HS-5 (cell line): ENCODE results near the gene CFAP61.
"Not testable (repeated sequence)": the region's sequence is repeated elsewhere in the genome, so short reads cannot be mapped to it uniquely, and the experiment has no call there.

Source experiments
- DNase-seq: peaks from one replicate; pipeline ENCODE4 v3.0.0-alpha.2; 2012; ENCODE audit warnings: low read depth

The CFAP61 gene

DNA sequence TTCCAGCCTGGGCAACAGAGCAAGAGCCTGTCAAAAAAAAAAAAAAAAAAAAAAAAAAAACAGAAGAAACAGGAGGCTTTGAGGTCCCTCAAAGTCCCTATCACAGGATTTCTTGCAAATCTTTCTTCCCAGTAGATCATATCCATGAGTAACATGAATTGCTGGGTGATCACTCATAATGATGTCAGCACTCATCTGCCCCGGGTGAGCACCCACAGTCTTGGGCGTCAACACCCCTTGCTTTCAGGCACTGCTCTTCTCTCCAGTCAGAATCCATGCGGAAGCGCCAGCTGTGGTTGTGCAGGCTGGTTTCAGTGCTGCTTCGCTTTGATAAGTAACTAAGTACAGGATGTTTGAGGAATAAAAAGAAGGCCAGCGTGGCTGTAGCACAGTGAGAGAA lies 275.4 kb downstream of the CFAP61 start:
- peak; percentile 38 for DNase-seq

DNA sequence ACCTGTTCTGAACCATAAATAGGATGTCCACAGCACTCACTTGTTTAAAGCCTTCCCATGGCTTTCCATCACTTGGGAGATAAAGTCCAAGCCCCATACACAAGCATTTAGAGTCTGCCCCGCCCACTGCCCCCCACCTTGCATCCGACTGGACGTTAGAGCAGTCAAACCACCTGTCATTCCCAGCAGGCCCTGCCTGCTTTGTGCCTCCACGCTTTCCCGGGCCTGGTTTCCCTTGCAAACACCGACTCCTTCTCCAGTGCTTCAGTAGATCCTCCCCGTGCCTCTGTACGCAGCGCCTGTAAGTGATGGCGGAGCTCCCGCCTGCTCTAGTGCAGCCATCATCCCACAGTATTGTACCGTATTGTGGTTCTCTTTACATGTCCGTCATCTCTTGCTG lies 277.2 kb downstream of the CFAP61 start:
- no peak for DNase-seq

DNA sequence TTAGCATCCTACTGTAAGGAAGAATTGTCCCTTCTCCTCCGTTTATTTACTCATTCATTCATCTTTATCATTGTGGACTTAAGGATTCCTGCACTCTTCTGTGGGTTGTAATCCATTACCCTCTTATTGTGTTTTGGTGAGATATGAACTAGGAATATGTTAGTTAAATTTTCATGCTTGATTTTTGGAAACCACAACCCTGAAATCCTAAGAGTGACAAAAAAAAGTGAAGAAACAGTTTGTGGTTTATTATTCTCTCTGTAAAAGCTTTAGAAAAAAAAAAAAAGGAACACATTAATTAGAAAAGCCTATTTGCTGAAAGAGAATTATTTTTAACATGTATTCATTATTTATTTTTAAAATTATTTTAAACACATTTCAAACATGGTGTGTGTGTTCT lies 278.8 kb downstream of the CFAP61 start:
- DNase-seq: no peak

DNA sequence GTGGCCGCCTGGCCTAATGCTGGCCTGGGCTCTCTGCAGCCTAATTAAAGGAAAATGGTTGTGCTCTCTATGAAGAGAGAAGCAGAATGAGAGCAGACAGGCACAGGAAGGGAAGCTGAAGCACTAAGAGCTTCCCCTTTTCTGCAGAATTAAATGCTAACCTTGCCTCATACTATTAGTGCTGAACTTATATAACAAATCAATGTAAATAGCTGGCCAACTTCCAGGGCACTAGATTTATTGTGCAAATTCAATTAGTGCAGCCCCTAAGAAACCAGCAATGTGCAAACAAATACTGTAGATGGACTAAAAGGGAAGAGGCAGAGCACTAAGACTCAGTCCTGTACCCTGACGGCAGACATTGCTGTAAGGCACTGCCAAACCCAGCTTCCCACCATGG lies 279.5 kb downstream of the CFAP61 start:
- no peak for DNase-seq

GRCh38 chr20:20333866-20334265 lies 281.5 kb downstream of the CFAP61 start:
- DNase-seq: no peak

DNA sequence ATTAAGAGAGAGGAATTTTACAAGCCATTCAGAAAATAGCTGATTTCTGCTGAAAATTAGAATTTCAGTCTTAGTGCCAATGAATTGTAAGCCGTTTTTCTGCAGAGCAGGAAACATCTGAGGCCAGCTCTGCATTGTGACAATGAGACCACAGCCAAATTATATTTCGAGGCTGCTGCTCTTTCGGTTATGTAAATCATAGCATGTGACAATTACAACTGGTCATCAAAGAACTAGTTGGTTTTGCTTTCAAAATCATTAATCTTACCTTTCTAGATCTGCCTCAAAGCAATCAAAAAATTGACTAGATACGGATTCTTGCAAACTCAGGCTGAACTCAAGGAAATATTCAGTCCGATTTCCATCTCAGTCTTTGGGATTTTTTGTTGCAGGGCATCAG lies 282.2 kb downstream of the CFAP61 start:
- no peak for DNase-seq

GRCh38 chr20:20338133-20338730 lies 285.9 kb downstream of the CFAP61 start:
- DNase-seq: no peak

- DNase-seq: no peak
Measured at GRCh38 chr20:20340443-20340842, 288.1 kb downstream of the CFAP61 start.

DNA sequence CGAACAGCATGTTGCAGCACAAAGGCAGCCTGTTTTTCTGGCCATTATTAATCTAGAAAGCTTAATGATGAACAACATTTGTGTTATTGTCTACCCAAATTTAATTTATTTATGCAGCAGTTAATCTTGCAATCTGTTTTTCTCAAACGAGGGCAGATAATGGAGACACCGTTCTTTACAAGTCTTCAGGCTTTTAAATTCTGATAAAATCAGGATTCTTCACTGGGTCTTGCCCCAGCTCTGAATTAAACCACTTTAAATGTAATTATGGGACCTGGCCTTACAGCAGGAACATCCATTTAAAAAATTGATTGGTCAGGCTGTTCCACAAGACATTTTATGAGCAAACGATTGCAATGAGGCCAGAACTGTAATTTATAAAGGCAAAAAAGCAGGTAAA lies 289.0 kb downstream of the CFAP61 start:
- DNase-seq: no peak

- DNase-seq: no peak
Measured at GRCh38 chr20:20342066-20342465, 289.7 kb downstream of the CFAP61 start.

- DNase-seq: no peak
Measured at GRCh38 chr20:20343932-20344331, 291.6 kb downstream of the CFAP61 start.

- DNase-seq: no peak
Measured at GRCh38 chr20:20344476-20344875, 292.1 kb downstream of the CFAP61 start.

- DNase-seq: no peak
Measured at GRCh38 chr20:20353576-20353975, 301.2 kb downstream of the CFAP61 start.

GRCh38 chr20:20355503-20355902 lies 303.2 kb downstream of the CFAP61 start:
- DNase-seq: not testable (repeated sequence)

DNA sequence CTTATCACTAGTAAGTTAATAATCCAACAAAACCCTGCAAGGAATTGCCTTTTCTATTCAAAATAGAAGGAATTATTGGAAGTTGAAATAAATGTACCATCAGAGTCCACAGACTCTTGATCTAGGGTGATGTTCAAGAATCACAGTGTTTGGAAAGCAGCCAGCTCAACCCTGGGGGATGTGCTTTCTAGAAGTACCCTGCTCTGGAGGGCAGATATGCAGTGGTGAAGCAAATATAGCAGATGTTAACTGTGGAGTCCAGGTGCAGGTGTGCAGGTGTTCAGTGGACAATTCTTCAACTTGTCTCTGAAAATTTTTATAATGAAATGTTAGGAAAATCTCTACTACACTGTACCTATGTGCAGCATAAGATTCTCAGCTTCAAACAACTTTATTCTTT lies 306.5 kb downstream of the CFAP61 start:
- no peak for DNase-seq

DNA sequence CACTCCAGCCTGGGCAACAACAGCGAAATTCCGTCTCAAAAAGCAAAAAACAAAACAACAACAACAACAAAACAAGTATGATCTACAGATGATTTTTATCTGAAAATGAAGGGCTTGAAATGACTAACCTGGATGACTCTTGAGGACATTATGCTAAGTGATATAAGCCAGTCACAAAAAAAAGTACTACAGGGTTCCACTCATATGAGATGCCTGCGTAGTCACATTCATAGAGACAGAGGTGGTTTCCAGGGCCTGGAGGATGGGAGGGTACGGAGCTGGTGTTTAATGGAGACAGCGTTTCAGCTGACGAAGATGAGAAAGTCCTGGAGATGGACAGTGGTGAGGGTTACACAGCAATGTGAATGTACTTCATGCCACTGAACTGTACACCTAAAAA lies 307.3 kb downstream of the CFAP61 start:
- no peak for DNase-seq

GRCh38 chr20:20360464-20360863 lies 308.1 kb downstream of the CFAP61 start:
- peak; percentile 28 for DNase-seq

- no peak for DNase-seq
Measured at GRCh38 chr20:20362774-20363433, 310.6 kb downstream of the CFAP61 start.

- DNase-seq: no peak
Measured at GRCh38 chr20:20363434-20363798, 311.1 kb downstream of the CFAP61 start.

DNA sequence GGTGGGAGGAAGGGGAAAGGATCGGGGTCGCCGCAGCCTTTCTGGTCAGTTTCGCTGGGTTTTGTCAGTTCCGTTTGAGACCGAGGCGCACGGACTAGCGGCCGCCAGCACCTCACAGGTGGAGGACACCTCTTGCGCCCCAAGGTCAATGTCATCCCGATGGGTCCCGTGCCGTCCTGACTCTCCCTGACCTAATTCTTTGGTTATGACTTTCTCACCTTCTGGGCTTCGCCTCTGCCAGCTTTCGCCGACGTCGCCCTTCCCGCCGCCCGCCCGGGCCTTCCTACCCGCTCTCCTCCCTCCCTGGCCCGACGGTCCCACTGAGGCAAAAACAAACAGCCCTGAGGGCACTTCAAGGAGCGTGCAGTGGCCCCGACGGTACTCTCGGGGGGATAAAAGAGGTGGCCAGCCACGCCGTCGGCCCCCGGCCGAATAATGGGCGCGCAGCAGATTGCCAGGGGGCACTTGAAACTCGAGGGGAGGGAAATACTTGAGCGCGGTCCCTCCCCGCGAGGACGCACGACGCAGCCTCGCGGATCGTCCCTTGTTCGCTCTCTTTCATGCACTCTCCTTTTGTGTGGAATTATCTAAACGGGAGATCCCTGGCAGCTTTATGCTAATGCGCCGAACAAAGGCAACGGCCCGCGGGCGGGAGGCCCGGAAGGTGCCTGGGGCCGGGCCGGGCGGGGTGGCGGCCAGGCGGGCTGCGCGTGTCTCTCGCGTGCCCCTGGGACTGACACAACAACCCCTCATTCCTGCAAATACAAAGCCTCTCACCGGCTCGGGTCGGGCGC lies 311.7 kb downstream of the CFAP61 start:
- DNase-seq: no peak

DNA sequence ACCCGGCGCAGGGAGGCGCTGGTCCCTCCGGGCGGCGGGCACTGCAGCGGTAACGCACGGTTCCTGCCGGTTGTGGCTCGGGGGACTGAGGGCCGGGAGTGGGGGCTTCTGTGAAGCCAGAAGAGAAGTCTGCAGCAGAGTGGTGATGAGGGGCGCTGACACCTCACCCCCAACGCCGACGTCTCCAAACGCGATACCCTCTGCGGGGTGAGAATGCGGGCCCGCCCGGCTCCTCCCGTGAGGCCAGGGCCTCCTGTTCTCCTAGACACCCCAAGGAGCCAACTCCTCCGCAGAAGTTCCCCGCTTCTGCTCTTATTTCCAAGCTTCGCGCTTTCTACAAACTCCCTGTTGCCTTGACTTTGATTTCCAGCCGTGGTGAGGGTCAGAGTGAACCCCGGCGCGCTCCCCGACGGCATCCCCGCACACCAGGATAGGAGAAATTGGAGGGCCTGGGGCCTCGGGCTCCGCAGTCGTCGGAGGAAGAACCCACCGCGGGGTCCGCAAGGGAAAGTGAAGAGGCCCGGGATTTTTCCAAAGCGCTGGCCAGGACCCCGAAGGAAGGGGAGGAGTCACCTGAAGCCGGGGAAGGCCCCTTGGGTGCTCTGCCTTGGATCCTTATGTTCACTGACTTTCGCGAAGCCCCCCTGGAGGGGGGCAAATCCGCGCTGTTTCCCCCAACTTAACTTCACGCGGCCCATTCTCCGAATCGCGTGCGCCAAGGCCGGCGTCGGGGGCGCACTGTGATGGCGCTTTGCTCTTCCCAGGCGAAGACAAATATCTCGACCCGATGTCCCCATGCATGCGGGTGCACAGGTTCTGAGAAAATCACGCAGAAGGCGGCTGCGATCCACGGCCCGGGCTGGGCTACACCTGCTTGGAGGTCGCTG lies 312.5 kb downstream of the CFAP61 start:
- DNase-seq: no peak

GRCh38 chr20:20365480-20366161 lies 313.3 kb downstream of the CFAP61 start:
- DNase-seq: no peak
